ENCODE results near the gene UBE2L5.
"Not testable (repeated sequence)": the region's sequence is repeated elsewhere in the genome, so short reads cannot be mapped to it uniquely, and the experiment has no call there.

UBE2L5 gene

GRCh38 chr13:30440910-30441703 is 18.8 kb downstream of the UBE2L5 start:
- DNase-seq, result no peak

DNA sequence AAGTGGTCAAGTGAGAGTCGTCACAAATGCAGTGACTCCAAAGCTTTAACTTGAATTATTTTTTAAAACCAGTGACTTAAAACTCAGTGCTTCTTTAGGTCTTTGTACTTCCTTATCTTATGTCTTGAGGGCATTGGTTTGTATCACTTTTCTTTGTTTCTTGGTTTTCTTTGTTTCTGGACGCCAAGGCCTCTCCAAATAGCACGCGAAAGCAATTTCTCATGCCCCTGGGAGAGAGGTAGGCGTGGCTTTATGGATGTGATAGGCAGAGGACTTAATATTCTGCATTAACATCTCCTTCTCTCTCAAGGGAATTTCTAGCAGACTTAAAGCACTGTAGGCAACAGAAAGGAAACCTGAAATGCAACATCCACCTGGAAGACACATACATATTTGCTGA is 20.6 kb downstream of the UBE2L5 start:
- no peak for DNase-seq

GRCh38 chr13:30443491-30443890 is 21.2 kb downstream of the UBE2L5 start:
- not testable (repeated sequence) for DNase-seq

GRCh38 chr13:30443957-30444404 is 21.7 kb downstream of the UBE2L5 start:
- DNase-seq, result no peak

GRCh38 chr13:30446126-30446500 is 23.8 kb downstream of the UBE2L5 start:
- no peak for DNase-seq

- no peak for DNase-seq
Measured at GRCh38 chr13:30448441-30448840, 26.1 kb downstream of the UBE2L5 start.

DNA sequence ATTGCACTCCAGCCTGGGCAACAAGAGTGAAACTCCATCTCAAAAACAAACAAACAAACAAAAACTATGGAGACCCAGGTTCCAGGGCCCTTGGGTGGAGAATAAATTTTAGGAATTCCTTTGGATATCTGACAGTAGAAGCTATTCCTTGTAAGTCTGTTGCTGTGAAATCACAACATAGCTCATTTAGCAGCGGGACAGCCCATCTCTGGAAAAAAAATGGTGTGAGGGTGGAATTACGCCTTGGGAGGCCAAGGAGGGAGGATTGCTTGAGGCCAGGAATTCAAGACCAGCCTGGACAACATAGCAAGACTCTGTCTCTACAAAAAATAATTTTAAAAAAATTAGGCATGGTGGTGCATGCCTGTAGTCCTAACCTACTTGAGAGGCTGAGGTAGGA is 27.8 kb downstream of the UBE2L5 start:
- DNase-seq, result no peak

DNA sequence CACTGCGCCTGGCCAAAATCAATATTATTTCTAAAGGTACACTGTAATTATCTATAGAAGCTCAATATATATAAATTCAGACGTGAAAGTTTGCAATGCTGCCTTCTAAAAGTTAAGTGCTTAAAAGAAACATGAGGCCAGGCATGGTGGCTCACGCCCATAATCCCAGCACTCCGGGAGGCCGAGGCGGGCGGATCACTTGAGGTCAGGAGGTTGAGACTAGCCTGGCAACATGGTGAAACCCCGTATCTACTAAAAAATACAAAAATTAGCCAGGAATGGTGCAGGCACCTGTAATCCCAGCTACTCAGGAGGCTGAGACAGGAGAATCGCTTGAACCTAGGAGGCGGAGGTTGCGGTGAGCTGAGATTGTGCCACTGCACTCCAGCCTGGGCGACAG is 29.2 kb downstream of the UBE2L5 start:
- DNase-seq, result not testable (repeated sequence)

GRCh38 chr13:30453727-30454126 is 31.4 kb downstream of the UBE2L5 start:
- peak; percentile 38 for DNase-seq

GRCh38 chr13:30454991-30455390 is 32.7 kb downstream of the UBE2L5 start:
- no peak for DNase-seq

- no peak for DNase-seq
Measured at GRCh38 chr13:30456290-30456689, 34.0 kb downstream of the UBE2L5 start.

- DNase-seq, result no peak
Measured at GRCh38 chr13:30457306-30457891, 35.1 kb downstream of the UBE2L5 start.

DNA sequence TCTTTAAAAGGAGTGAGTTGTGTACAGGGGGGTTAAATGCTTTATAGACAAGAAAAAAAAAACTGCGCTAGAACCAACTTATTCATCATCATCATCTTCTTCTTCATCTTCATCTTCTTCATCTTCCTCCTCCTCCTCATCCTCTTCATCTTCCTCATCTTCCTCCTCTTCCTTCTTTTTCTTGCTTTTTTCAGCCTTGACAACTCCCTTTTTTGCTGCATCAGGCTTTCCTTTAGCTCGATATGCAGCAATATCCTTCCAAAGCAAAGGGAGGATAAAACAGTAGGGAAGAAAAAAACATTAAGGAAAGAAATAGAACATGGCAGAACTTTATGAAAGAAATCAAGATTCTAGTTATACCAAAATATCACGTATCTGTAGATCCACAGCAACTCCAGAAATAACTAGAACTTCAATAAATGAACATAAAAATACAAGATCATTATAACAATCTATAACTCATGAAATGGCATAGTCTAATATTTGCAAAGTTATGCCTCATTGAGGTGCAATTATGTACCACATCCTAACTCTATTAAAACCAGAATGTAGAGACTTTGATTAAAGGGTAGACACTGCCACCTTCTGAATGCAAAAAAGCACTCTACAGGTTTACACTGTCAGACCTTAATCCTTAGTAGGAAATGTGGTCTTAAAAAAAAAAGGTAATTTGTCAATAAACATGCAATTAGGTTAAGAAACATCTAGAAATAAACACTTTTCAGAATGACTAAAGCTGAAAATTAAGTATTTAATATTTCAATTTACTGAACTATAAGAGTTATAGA is 39.2 kb downstream of the UBE2L5 start:
- peak; percentile 50 for DNase-seq

GRCh38 chr13:30463787-30464495 is 41.6 kb downstream of the UBE2L5 start:
- DNase-seq, result peak; percentile 66

DNA sequence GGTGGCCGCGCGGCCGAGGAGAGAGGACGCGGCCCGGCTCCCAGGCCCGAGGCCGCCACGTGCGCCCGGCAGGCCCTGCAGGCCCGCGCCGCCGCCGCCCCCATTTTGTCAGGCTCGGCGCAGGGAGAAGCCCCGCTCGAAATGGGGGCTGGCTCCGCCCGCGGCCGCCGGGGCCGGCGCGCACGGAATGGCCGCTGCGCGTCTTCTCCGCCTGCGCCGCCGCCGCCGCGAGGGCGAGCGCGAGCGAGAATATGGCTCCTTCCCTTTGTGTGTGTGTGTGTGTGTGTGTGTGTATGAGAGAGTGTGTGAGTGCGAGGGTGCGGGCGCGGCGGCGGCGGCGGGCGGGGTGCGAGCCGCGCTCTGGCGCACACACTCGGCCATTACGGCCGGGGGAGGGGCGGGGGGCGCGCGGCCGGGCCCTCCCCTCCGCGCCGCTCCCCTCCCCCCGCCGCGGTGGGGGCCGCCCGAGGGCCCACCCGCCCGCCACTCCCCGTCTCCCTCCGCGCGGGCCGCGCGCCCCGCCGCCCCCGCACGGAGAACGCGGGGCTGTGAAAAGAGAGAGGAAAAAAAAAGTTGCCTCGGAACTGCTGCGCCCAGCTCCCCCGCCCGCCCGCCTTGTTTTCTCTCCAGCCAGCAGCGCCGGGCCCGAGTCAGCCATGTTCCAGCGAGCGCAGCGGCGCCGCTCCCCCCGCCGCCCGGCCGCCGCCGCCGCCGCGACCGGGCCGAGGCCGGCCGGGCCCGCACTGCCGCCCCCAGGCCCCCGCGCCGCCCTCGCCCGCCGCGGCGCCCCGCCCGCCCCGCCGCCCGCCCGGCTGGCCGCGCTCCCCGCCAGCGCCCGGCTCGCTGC is 42.4 kb downstream of the UBE2L5 start:
- DNase-seq, result peak; percentile 79

DNA sequence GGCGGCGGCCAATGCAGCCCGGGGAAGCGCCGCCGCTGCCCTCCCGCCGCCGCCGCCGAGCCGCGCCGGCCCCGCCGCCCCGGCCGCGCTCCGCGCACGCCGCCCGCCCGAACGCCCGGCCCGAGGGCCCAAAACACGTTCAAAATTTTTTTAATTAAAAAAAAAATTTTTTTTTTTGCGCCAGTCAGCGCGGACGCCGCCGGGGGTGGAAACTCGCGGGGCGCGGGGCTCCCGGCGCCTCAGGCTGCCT is 43.0 kb downstream of the UBE2L5 start:
- DNase-seq, result no peak

DNA sequence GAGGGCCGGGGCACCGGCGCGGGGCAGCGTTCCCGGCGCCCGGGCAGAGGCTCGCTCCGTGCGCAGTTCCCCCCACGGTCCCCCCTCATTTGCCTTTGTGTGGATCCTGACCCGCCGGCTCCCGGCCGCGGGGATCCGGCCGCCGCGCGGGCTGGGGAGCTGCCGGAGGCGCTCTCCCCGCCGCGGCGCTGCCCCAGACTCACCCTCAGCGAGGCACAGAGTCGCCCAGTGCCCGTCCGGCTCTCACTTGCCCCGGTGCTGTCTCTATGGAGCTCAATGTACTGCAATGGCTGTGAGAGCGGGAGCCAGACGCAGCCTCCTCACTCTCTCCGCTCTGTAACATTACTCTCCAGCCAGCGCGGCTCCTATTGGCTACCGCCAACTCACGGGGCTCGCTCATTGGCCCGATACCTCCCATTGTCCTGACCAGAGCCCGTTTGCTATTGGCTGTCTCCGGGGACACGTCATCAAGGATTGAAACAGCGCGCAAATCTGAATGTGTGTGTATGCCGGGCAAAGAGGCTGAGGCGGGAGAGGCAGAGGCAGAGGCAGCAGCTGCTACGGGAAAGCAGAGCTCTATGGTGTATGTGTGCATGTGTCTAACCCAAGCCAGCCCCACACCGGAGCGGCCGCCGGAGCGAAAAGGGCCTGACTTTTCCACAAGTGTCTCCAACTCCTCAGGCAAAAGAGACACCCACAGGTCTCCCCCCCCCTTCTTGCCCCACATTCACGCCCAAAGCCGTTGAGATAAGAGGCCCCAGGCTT is 43.5 kb downstream of the UBE2L5 start, which contains the start of gene HMGB1:
TSS of gene HMGB1 (minus strand) at position 344 of the 765 bp plus-strand sequence. CDS start 2,256 bp downstream, outside the sequence.
- peak; percentile 100 for DNase-seq

GRCh38 chr13:30466358-30466714 is 44.0 kb downstream of the UBE2L5 start:
- DNase-seq, result peak; percentile 57

DNA sequence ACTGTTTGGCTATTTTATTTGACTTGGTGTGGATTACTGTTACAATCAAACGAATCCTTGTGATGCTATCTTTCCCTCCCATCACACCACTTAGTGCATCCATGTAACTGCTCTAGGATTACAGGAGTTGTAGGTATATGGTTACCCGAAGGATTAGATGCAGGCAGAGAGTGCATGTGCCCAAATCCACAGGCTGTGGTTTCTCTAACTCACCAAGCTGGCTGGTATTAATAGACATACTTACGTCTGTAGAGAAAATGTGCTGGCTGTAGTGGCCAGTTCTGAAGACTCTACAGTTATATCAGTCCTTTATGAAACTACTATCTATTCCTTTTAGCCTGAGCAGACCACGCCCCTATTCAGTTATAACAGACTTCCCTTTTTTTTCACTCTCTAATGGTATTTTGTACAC is 44.6 kb downstream of the UBE2L5 start:
- DNase-seq, result peak; percentile 5

DNA sequence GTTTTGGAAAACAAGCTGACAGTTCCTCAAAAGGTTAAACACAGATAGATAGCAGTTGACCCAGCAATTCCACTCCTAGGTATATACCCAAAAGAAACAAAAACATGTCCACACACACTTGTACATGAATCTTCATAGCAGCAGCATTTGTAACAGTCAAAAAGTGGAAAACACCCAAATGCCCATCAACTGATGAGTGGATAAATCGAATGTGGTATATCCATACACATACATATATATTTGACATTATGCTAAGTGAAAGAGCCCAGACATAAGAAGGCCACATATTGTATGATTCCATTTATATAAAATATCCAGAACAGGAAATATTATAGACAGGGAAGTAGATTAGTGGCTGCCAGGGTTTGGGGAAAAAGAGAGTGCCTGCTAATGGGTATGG is 51.4 kb downstream of the UBE2L5 start:
- no peak for DNase-seq

DNA sequence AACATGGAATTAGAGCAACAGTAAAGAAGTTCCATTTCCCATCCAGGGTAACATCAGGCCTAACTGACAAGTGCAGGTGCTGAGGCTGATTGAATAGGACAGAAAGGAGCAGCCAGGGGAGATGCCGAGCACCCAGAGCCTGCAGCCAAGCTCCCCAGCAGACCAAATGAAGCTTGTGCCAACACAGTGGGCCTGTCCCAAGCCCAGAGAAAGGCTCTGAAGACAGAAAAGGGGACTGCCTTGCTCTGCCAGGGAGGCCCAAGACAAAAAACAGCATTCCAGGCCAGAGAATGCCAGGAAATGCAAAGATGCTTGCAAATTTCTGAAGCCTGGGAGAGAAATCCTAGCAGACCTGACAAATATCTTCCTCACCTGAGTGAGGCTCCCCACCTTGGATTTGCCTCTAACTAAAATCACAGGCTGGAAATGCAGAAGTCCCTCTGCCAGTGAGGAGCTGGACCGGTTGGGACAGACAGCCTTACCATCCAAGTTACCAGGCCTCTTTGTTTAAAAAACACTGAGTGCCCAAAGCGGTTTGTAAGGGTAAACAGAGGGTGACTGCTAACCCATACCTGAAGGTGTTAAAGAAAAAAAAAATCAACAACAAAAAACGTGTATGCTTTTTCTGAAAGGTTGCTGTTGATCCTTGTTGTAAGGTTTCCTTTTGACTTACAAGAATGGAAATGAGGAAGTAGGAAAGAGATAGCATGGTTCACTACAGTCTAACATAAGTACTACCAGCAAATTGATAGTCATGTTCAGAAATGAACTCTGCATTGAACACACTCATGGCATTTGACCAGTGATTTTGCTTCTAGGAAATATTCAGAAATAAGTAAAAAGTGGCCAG is 55.3 kb downstream of the UBE2L5 start:
- no peak for DNase-seq
